ENCODE data around the gene XAB2.

- TF ChIP-seq MXI1 (conservative IDR thresholded peaks at IDR 0.05; ENCODE audit: poor library complexity, severe bottlenecking), result no peak
- no peak for TF ChIP-seq POLR2AphosphoS5 (IDR thresholded peaks at IDR 0.05)
- TF ChIP-seq EZH2 (IDR thresholded peaks at IDR 0.05; ENCODE audit: borderline replicate concordance, insufficient read depth, low read length, poor library complexity, severe bottlenecking), result no peak
- no peak for TF ChIP-seq SMC3 (conservative IDR thresholded peaks at IDR 0.05; ENCODE audit: poor library complexity)
- no peak for TF ChIP-seq CTCF (IDR thresholded peaks at IDR 0.05; ENCODE audit: poor library complexity, severe bottlenecking)
- no peak for TF ChIP-seq TAF1 (IDR thresholded peaks at IDR 0.05; ENCODE audit: low read depth)
- no peak for TF ChIP-seq RAD21 (conservative IDR thresholded peaks at IDR 0.05)
- no peak for TF ChIP-seq EP300 (conservative IDR thresholded peaks at IDR 0.05; ENCODE audit: poor library complexity, severe bottlenecking)
Observed at GRCh38 chr19:7624810-7625209, 4.5 kb downstream of the XAB2 start.

Data from neural cell (in vitro differentiated cells).